Activated CD4-positive, alpha-beta T cell treated with anti-CD3 and anti-CD28 coated beads, Interleukin-2, Interleukin-4, amounts not matched to agents 100 ng/mL and 50 ng/mL, durations not matched to agents 16 hours and 8 hours (primary cell): ENCODE measurements around the gene SATB1.

Experiments used
- DNase-seq: peaks from one replicate; pipeline ENCODE4 v3.0.0-alpha.2; 2020; ENCODE audit warnings: low spot score

SATB1 gene

DNA sequence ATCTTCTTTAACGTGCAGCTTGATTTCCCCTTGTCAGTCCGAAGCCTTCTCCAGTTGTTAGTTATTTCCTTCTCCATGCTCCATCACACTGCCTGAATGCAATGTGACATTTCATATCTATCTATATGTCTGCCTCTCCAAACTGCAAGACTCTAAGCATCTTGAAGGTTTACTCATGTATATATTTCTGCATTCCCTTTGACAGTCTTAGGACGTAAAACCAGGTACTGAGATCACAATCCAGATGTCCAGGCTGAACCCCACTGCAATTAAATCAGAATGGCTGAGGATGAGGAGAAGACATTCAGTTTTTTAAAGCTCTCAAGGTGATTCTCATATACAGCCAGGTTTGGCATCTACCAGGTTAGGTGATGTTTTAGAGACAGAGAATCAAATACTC lies 6.1 kb upstream of the SATB1 start:
- DNase-seq: no peak

GRCh38 chr3:18428991-18429745 lies 4.0 kb upstream of the SATB1 start:
- no peak for DNase-seq

- no peak for DNase-seq
Observed at GRCh38 chr3:18428036-18428435, 2.9 kb upstream of the SATB1 start.

- DNase-seq: no peak
Observed at GRCh38 chr3:18426597-18427193, 1.6 kb upstream of the SATB1 start.

GRCh38 chr3:18425641-18426257 lies 610 bp upstream of the SATB1 start:
- no peak for DNase-seq

DNA sequence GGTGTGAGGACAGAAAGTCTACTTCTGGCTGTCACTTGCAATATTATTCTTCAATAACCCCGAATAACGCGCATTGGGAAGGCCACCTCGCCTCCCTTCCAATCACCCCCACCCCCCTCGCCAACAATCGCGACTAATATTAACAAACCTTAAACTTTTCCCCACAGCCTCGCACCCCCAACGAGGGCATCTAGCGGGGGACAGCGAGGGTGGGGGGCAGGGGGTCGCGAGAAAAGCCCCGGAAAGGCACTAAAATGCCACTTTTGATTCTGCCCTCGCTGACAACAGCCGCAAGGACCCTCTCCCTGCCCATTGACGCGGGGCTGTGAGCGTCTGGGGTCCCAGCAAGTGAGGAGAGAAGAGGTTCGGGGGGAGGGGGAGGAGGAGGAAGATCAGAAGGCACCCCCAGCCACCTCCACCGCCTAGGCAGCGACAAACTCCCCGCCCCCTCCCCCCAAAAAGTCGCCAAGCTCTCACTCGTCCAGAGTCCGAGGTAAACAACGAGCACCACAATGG lies 868 bp downstream of the SATB1 start:
- DNase-seq: no peak

DNA sequence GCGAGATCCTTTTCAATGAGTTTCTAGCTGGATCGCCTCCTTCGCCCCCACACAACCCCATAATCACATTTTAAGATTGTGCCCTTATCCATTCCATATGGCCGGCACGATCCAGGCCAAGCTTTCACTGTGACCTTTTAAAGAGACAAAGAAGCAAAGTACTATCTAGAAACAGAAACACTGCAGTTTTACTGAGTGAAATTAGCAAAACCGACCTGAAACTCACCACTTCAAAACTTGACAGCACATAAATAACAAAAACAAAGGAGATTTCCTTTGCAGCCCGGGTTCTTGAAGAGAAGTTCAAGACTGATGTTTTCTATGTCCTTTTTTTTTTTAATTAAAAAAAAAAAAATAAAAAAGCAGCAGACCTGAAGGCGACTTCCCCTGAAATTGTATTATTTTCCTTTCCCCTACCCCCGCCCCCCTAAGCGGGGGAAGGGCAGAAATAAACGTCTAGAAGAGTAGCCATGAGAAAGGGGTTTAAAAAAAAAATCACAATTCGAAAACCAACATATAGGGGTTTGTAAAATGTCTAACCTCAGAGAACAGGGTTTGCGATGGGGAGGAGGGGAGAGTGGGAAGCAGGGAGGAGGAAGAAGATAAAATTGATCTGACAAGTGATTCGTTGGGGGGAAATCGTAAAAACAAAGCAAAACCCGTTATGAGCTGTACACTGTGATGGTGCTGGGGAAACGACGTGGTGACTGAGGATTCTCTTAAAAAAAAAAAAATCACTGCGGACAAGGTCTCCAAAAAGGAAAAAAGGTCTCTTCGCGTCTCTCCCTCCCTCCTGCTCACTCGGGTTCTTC lies 1.5 kb downstream of the SATB1 start:
- peak; percentile 74 for DNase-seq

- no peak for DNase-seq
Observed at GRCh38 chr3:18422972-18423371, 2.2 kb downstream of the SATB1 start.

DNA sequence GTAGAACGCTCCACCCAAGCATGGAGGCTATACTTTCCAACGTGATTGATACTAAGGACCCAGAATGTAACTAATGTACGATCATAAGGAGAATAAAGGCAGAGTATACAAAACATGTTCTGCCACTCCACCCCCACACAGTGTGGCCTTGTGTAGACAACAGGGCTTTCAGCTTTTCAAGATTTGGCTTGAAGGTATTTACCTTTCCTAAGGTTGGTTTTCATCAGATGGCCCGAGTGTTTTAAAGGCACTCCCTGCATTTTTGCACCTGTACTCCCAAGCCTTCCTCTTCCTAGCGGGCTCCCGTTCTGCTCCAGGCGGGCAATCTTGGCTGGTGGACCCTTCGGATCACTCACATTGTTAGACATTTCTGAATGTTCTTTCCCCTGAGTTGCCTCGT lies 4.6 kb downstream of the SATB1 start:
- no peak for DNase-seq

- no peak for DNase-seq
Observed at GRCh38 chr3:18419232-18419631, 5.9 kb downstream of the SATB1 start.

DNA sequence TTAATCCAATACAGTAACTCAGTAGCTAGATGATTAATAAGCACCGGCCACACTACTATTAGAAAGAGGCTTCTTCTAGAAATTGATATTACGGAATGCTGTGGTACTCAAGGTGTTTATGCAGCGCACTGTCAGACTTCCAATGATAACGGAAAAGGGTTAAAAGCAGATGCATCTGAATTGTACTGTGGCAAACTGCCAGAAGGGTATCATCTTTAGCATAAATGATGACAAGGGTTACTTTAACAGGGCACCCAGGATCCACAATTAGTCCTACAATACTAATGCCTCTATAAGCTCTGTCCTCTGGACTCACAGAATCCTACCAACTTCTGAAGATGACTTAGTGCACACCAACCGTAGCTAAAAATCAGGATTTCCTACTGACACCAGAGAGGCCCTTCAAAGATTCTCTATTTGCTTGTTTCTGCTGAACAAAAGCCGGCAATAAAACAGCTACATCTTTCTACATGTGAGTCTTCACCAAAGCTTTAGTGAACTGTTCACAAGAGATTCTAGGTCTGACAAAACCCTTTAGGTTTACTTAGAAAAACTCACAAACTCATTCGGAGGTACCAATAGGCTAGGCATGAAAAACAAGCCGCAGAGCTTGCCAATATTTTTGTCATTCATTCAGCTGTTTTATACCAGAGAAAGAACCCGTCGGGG lies 7.1 kb downstream of the SATB1 start:
- no peak for DNase-seq

- no peak for DNase-seq
Observed at GRCh38 chr3:18416332-18416731, 8.8 kb downstream of the SATB1 start.

GRCh38 chr3:18415839-18416238 lies 9.3 kb downstream of the SATB1 start:
- DNase-seq: no peak

DNA sequence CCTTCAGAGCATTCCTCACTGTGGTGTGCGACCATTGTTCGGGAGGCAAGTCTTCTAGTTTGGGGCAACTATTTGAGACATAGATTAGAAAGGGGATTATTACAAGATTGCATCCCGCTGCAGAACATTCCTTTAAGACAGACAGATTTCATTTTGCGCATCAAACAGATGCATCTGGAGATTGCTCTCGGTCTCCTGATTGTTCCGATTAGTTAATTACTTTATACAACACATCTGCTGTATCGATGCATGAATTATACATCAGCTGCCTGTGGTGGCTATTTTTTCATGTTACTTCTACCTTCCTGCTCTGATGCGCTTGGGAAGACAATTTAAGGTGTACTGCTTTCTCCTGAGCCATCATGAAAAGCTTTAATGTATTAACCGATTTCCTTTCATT lies 10.0 kb downstream of the SATB1 start:
- DNase-seq: no peak

GRCh38 chr3:18412684-18413083 lies 12.5 kb downstream of the SATB1 start:
- DNase-seq: no peak

- no peak for DNase-seq
Observed at GRCh38 chr3:18411541-18411940, 13.6 kb downstream of the SATB1 start.

GRCh38 chr3:18410205-18410604 lies 14.9 kb downstream of the SATB1 start:
- DNase-seq: no peak

DNA sequence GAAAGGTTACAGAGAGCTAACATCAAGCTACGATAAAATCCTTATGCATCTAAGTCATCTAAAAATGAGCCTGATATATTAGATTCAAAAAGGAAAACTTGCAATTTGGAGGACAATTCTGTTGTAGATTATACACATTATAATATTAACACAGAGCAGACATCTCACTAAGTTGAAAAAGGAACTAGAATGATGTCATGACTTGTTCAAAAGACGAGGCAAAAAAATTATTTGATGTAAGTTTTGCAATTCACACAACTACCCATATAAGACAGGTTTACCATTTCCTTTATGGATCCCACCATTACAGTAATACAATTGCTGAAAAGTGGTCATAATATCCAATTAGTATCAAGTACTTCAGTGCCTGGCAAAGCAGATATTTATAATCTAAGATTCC lies 15.9 kb downstream of the SATB1 start:
- DNase-seq: no peak

- DNase-seq: no peak
Observed at GRCh38 chr3:18405141-18405540, 20.0 kb downstream of the SATB1 start.

GRCh38 chr3:18403061-18403460 lies 22.1 kb downstream of the SATB1 start:
- DNase-seq: no peak

DNA sequence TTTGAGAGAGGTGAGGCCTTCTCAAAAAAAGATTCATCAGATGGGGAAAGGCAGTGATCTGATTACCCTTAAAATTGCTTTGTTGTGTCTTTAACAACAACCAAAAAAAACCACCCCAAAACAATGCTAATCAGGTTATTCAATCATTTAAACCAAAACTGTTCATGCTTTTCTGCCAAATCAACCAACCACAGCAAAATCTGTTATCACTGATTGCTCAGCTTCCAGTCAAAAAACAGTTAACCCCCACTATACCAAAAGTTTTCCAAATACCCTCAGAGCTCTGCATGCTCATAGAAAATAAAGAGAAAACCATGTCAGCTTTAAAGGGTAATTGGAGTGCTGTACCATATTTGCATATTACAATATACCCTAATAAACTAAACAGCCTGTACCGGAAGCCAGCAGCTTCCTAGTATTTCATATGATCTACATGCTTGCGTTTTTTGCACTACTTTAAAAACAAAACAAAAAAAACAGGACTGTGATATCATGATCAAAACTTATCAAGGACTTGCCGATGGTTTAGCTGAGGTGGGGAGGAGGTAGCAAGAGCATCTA lies 22.8 kb downstream of the SATB1 start:
- no peak for DNase-seq
